ENCODE results near the gene CITED4.

The CITED4 gene

GRCh38 chr1:40851643-40852042, 10.5 kb downstream of the CITED4 start:
- DNase-seq = no peak

DNA sequence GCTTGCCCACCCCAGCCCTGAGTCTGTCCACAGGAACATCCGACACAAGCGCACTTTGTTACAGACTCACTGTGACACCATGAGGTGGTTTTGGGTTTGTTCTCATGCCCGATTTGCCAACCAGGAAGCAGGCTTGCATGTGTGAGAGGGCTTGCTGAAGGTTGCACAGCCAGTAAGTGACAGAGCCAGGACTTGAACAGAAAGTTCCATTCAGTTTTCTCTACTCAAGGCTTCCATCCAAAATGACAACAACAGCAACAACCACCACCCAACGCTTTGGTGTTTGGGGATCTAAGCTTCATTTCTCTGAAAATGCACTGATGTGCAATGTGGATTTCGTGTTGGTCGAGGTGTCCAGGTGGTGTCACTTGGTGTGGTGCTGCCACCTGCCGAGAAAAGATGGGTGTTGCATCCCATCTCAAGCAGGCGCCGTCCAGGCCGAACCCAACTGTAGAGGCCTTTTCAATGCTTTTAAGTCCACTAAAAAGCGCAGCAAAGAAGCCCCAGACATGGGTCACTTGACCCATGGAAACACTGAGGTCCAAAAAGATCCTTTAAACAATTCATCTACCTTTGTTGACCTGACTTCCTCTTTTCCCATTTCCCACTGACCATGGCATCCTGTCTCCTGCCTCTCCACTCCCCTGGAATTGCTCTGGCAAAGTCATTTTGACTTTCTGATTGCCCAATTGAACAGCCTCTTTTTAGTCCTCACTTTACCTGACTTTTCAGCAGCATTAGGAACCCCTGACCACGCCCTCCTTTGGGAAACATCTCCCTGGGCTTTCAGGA, 12.2 kb downstream of the CITED4 start:
- peak; percentile 83 for DNase-seq

DNA sequence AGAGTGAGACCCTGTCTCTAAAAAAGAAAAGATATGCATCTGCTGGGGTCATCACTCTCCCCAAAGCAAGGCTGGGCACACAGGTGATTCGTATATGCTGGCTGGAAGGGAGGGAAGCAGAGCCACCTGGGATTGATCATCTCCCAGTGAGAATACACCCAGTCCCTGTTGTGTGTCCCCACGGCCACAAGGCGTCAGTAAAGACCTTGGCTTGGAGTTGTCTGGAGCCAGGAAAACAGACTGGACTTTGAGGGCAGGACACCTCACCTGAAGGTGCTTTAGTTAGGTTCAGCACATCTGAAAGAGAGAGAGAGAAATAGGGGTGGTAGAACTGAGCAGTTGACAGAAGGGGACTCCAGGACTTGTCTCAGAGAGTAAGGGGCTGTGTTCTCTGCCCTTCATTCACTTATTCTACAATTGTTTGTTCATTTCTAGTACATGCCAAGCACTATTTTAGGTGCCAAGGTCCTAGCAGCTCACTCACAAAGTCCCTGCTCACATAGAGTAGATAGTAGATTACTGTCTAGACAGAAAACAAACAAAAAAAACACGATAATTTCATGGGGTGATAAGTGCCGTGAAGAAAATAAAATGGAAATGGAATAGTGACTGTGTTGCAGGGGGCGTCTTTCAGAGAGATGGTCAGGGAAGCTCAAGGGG, 13.5 kb downstream of the CITED4 start:
- no peak for DNase-seq

DNA sequence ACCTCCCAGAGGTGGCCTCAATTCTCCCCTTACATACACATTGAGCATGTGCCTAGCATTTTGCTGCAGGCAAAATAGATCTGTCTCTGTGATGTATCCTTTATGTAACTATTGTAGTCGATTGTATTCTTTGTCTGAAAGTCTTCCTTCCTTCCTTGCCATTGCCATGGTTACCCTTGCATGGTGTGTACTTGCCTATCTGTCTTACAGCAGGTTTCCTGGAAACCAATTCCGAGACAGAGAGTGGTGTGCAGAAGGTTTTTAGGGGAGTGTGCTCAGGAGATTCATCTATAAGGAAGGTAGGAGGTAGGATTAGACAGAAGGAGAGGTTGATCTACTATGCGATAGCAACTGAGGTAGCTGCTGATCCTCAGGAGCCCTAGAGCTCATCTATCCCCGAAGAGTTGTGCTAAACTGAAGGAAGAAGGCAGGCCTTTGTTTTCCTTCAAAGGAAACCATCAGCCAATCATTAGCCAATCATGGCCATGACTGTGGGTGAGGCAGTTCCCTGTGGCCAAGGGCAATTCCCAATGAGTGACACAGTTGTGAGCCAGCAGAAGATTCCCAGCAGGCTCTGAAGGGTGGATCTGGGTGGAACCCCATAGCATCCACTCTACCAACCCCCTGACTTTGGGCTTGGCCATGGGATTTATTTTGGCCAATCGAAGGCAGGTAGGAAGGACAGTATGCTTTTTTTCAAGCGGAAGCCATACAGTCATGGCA, 15.0 kb downstream of the CITED4 start:
- no peak for DNase-seq

DNA sequence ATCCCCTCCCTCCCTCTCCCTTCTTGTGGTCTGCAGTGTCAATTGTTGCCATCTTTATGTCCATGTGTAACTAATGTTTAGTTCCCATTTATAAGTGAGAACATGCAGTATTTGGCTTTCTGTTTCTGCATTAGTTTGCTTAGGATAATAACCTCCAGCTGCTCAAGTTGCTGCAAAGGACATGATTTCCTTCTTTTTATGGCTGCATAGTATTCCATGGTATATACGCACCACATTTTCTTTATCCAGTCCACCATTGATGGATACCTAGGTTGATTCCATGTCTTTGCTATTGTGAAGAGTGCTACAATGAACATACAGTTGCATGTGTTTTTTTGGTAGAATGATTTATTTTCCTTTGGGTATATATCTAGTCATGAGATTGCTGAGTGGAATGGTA, 16.3 kb downstream of the CITED4 start:
- DNase-seq = no peak

DNA sequence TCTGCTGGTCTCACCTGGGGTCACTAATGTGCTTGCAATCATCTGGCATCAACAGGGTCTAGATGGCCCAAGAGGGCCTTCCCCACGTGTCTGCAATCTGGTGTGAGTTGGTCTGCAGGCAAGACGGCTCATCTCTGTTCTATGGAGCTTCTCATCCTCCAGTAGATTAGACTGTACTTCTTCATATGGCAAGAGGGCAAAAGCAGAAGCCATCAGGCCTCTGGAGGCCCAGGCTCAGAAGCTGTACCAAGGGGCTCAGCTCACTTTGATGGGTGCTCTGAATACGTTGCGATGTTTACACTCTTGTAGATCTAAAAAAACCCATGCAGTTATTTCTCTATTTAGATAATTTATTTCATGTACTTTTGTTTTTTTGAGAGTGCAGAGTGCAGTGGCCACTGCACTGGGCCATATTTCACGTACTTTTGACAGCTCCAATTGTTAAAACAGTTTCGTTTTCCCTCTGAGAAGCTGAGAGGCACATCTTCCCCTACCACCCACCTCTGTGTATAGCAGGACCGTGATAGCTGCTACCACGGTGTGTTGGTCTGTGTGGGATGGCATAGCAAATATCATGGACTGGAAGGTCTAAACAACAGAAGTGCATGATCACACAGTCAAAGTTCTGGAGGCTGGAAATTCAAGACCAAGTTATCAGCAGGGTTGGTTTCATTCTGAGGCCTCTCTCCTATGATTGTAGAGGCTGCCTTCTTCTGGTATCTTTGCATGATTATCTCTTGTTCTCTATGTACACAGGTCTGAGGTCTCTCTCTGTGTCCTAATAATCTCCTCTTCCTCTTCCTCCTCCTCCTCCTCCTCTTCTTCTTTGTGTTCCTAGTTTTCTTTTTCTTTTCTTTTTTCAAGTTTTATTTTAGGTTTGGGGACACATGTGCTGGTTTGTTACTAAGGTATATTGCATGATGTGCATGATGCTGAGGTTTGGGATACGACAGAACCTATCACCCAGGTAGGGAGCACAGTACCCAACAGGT, 17.0 kb downstream of the CITED4 start:
- DNase-seq = peak; percentile 7

DNA sequence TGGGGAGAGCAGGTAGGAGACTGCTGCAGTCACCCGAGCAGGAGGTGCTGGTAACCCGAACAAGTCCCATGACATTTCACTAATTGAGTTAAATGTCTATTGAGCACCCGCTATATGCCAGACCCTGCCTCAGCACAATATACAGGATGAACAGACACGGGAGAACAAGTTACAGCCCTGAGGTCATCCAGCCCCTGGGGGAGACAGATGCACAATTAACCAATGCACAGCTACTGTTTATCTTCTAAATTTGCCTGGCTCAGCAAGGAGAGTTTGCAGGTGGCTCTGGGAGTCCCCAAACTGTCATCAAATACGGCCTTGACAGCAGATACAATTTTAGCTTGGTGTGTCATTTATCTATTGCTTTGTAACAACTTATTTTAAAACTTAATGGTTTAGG, 18.1 kb downstream of the CITED4 start:
- no peak for DNase-seq

DNA sequence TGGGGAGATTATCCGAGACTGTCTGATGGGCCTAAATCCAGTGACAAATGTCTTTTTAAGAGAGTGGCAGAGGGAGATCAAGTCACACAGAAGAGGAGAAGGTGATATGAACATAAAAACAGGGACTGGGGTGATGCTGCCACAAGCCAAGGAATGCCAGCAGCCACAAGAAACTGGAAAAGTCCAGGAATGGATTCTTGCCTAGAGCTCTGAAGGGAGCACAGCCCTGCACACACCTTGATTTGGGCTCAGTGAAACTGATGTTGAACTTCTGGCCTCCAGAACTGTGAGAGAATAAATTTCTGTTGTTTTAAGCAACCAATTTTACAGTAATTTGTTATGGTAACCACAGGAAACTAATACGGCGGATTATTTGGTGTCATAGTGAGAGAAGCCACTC, 19.5 kb downstream of the CITED4 start:
- DNase-seq = no peak

- DNase-seq = no peak
These were observed 20.0 kb downstream of the CITED4 start for GRCh38 chr1:40842207-40842606.

DNA sequence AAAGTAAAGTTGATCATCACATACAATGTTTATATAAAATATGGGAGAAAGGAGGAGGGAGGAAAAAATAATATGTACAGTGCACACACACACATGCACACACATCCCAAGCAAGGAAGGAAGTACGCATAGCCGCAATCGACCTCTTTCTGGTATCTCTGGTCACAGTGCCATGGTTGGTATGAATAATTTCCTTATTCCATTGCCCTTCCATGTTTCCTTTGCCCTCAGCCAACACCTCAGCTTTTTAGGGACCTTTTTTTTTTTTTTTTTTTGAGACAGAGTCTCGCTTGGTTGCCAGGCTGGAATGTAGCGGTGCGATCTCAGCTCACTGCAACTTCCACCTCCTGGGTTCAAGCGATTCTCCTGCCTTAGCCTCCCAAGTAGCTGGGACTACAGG, 20.6 kb downstream of the CITED4 start:
- DNase-seq = no peak

- DNase-seq = no peak
These were observed 21.4 kb downstream of the CITED4 start for GRCh38 chr1:40840526-40841323.

GRCh38 chr1:40839943-40840335, 22.2 kb downstream of the CITED4 start:
- DNase-seq = no peak

- DNase-seq = no peak
These were observed 22.9 kb downstream of the CITED4 start for GRCh38 chr1:40838980-40839942.

GRCh38 chr1:40838045-40838979, 23.9 kb downstream of the CITED4 start:
- DNase-seq = no peak

DNA sequence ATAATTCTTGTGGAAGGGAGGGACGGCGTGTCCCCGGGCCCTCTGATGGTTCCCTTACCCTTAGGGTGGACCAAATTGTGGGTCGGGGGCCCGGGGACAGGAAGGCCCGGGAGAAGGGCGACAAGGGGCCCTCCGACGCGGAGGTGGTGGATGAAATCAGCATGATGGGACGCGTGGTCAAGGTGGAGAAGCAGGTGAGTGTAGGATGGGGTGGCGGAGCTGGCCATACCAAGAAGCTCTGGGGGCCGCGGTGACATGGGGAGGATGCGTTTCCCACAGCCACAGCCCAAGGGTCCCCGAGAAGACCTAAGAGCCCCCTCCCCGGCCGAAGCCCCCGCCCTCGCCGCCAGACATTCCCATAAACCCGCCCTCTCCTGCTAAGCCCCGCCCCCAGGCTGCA, 24.6 kb downstream of the CITED4 start:
- no peak for DNase-seq

GRCh38 chr1:40836283-40836682, 25.9 kb downstream of the CITED4 start:
- DNase-seq = no peak

- no peak for DNase-seq
These were observed 27.1 kb downstream of the CITED4 start for GRCh38 chr1:40834968-40835545.

GRCh38 chr1:40833979-40834378, 28.2 kb downstream of the CITED4 start:
- DNase-seq = no peak

Measured in CD4-positive, alpha-beta T cell treated with Interleukin-17A for 1 hour (primary cell).